Measurements from ENCODE around the gene DPP6. TPM values are rescaled to one million over a fixed set of nuclear protein-coding genes. Genes with fewer than 3 reads are reported as not detected.

Gene DPP6
- total RNA-seq, 2 experiments from 2014 or later = not detected

DNA sequence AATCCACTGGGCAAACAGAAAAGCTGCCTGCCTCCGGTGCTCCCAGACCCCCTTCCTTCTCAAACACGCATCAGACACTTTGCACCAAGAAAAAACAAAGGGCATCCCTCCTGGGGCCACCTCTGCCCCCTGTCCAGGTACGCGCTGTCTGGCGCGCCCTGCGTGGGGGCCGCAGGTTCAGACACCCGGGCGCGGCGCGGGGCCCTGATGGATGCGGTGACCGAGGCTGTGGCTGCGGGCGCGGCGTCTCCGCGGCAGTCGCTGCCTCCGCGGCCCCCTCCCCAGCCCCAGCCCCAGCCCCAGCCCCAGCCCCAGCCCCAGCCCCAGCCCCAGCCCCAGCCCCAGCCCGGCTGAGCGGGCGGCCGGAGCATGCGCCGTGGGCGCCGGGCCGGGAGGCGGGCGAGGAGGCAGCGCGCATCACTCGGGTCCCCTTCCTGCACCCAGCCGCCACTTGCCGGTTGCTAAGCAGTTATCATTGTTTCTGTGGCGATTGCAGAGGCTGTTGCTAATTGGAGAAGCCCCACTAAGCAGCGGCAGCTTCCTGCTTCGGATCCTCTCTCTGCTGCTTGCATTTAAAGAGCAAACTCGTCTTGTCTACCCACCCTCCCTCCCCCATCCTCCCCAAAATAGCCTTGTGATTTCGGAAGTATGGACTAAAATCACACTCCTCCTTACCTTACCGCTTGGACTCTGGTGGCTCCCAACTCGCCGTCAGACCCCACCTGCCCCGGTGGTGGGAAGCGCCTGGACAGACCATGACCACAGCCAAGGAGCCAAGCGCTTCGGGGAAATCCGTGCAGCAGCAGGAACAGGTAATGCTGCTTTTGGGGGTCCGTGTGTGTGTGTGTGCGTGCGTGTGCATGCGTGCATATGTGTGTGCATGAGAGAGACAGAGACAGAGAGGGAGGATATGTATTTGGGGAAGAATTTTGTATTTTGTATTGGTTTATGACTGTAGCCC lies 252.8 kb downstream of the DPP6 start:
- Mint-ChIP-seq H3K27ac (no peak overlapping the region), H3K36me3 (no peaks in the 10 kb centered on the region), H3K9me3 (no peaks in the 10 kb centered on the region), H3K27me3 (peaks cover 4% of the 10 kb centered on the region), H3K4me3 (no peak overlapping the region), H3K4me1 (ENCODE audit: low read depth) (no peaks in the 10 kb centered on the region)
- ChIA-PET POLR2A (no interaction called here), CTCF (no interaction called here)
- DNase-seq = no peak
- intact Hi-C loops (cut with micrococcal nuclease) = no loop called here

DNA sequence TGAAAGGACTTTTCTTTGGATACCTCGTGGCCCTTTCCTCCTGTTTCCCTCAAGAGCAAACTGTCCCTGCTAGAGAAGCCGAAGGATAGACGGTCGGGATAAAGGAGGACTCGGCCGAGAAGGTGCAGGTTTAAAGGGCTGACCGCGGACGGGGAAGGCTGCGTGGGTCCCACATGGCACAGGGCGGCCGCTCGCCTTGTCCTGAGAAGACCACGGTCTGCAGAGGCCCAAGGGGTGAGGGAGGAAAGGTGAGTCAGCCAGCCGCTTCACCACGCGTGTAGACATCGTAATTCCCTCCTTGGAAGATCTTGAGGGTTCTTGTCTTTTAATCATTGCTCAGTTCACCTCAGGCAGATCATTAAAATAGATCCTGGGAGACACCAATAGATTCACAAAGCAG lies 253.8 kb downstream of the DPP6 start:
- H3K36me3 Mint-ChIP-seq = no peaks in the 10 kb centered on the region
- intact Hi-C loops (cut with micrococcal nuclease) = no loop called here

DNA sequence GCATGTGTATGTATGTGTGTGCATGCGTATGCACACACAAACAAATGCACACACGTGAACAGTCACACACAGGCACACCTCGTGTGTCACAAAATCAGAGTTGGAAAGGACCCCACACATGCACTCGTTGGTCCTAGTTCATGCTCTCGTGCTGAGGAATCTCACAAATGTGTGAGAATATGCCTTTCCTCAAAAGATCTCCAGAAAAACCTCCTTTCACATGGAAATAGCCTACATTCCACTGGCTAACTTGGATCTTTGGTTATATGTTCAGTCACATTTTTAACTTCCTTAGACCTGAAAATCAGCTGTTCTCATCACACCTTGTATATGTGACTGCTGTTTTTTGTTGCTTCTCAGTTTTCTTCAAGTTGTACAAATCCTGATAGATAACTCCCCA lies 256.7 kb downstream of the DPP6 start:
- intact Hi-C loops (cut with micrococcal nuclease) = no loop called here
- no peak overlapping the region for H3K27ac Mint-ChIP-seq
- DNase-seq = no peak
- no peak overlapping the region for H3K4me3 Mint-ChIP-seq
- peaks cover 3% of the 10 kb centered on the region for H3K9me3 Mint-ChIP-seq
- no peaks in the 10 kb centered on the region for H3K4me1 Mint-ChIP-seq (ENCODE audit: low read depth)
- peaks cover 4% of the 10 kb centered on the region for H3K27me3 Mint-ChIP-seq
- no peaks in the 10 kb centered on the region for H3K36me3 Mint-ChIP-seq
- POLR2A ChIA-PET = no interaction called here
- CTCF ChIA-PET = no interaction called here

More for the DNA sequence above, 253.8 kb downstream of the DPP6 start:
- Mint-ChIP-seq H3K4me1 (ENCODE audit: low read depth) (no peaks in the 10 kb centered on the region), H3K27ac (no peak overlapping the region), H3K27me3 (peaks cover 4% of the 10 kb centered on the region), H3K4me3 (no peak overlapping the region), H3K9me3 (peaks cover 3% of the 10 kb centered on the region)
- CTCF ChIA-PET = no interaction called here
- POLR2A ChIA-PET = no interaction called here
- no peak for DNase-seq

DNA sequence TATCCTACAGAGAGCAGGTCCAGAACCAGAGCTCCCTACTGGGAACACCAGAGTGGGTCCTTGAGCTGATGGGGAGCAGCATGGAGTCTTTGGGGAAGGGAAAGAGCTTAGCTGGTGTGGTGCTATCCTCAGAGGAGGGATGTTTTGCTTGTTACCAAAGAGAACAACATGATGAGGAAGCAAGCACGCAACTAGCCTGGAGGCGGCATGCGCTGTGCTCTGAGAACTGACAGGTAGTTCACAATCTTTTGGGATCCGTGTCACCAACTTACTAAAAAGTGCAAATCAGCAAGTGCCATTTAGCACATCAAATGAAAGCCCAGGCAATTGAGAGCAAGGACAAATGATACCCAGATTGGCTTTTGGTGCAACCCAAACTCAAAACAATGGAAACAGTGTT lies 257.9 kb downstream of the DPP6 start:
- no peak overlapping the region for H3K4me3 Mint-ChIP-seq
- CTCF ChIA-PET = no interaction called here
- H3K27me3 Mint-ChIP-seq = peaks cover 2% of the 10 kb centered on the region
- H3K9me3 Mint-ChIP-seq = peaks cover 3% of the 10 kb centered on the region
- intact Hi-C loops (cut with micrococcal nuclease) = no loop called here
- H3K36me3 Mint-ChIP-seq = no peaks in the 10 kb centered on the region
- POLR2A ChIA-PET = no interaction called here
- no peaks in the 10 kb centered on the region for H3K4me1 Mint-ChIP-seq (ENCODE audit: low read depth)
- no peak for DNase-seq
- H3K27ac Mint-ChIP-seq = no peak overlapping the region

DNA sequence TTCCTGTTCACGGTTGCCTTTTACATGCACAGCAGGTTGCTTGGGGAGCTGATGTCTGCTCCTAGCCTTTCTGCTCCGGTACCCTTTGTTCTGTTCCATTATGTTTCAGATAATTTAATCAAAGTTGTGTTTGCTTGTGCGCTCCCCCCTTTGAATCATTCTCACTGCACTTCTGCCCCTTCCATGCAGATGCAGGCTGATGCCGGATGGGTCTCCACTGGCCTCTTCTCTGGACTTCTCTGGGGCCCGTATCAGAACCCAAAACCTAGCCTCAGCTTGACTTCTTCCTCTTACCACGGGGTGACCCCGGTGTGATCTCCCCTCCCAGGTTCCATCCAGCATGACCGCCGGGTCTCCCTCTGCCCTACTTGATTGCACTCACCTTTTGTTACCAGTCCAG lies 272.0 kb downstream of the DPP6 start:
- peaks cover 9% of the 10 kb centered on the region for H3K9me3 Mint-ChIP-seq
- H3K4me3 Mint-ChIP-seq = no peak overlapping the region
- POLR2A ChIA-PET = no interaction called here
- CTCF ChIA-PET = no interaction called here
- DNase-seq = no peak
- intact Hi-C loops (cut with micrococcal nuclease) = no loop called here
- H3K4me1 Mint-ChIP-seq (ENCODE audit: low read depth) = no peaks in the 10 kb centered on the region
- no peak overlapping the region for H3K27ac Mint-ChIP-seq
- no peaks in the 10 kb centered on the region for H3K36me3 Mint-ChIP-seq
- H3K27me3 Mint-ChIP-seq = no peaks in the 10 kb centered on the region

DNA sequence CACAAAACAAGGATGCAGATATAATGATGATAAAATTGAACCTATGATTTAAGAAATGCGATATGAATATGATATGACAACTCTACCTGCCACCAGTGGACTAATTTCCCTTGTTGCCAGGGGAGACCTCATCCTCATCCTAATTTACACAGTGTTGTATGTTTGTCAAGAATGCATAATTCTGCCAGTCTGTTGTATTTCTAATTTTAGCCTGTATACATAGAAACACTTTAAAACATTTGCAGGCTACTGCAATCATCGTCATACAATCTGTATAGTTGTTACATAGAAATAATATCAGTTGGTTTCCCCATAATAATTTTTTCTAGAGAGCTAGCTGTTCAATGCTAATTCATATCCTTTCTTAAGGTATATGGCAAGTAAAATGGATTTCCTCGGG lies 274.2 kb downstream of the DPP6 start:
- H3K27me3 Mint-ChIP-seq = no peaks in the 10 kb centered on the region
- H3K36me3 Mint-ChIP-seq = no peaks in the 10 kb centered on the region
- peaks cover 15% of the 10 kb centered on the region for H3K9me3 Mint-ChIP-seq
- ChIA-PET CTCF (no interaction called here), POLR2A (no interaction called here)
- H3K27ac Mint-ChIP-seq = no peak overlapping the region
- no peak for DNase-seq
- no peaks in the 10 kb centered on the region for H3K4me1 Mint-ChIP-seq (ENCODE audit: low read depth)
- intact Hi-C loops (cut with micrococcal nuclease) = no loop called here
- H3K4me3 Mint-ChIP-seq = no peak overlapping the region

DNA sequence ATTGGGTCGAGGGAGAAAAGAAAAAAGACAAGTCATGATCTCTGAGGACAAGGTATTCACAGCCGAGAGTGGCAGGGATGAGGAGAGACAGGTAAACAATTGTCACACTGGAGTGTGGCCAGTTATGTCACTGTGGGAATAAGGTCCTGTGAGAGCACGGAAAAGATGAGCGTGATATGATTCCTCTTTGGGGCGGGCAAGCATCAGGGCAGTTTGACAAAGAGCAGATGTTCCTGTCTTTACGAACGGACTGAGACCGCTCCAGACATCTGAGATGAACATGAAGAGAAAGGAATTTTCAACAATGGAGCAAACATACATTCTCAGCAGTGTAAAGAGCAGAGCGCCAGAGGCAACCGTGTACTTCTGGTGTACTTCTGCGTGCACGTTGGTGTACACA lies 278.1 kb downstream of the DPP6 start:
- ChIA-PET CTCF (no interaction called here), POLR2A (no interaction called here)
- H3K4me1 Mint-ChIP-seq (ENCODE audit: low read depth) = no peaks in the 10 kb centered on the region
- H3K36me3 Mint-ChIP-seq = no peaks in the 10 kb centered on the region
- no peak overlapping the region for H3K4me3 Mint-ChIP-seq
- intact Hi-C loops (cut with micrococcal nuclease) = no loop called here
- H3K27ac Mint-ChIP-seq = no peak overlapping the region
- H3K27me3 Mint-ChIP-seq = no peaks in the 10 kb centered on the region
- peaks cover 7% of the 10 kb centered on the region for H3K9me3 Mint-ChIP-seq
- no peak for DNase-seq

DNA sequence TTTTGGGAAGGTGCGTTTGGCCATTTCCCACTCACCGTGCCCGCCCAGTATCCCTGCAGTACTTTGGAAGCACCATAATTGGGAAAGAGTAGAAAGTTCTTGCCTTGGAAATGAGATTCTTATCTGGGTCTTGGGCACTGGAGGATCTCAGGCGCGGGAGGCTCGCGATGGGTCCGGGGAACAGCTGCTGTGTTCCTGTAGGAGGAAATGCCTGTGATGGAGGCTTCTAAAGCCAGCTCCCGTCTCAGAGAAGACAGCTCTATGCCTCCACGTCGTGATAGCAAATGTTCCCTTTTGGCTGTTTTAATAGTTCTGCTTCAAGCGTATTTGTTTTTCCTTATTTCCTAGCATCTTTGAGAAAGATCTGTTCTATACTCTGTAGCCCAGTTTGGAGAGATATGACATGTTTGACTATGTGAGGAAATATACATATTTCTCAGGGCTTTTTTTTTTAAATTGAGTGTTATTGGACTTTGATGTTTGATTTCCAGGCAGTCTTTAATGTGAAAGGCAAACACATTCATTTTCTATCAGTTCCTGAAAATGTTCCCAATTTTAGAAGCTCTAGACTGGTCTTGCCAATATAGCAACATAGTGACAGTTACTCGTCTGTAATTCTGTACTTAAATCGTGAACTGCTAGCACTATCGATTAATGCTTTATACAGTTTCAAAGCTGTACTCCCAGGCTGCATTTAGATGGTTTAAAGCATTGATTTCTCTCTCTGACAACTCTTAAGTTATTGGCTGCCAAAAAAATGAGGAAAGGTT lies 280.8 kb downstream of the DPP6 start:
- Mint-ChIP-seq H3K9me3 (peaks cover 7% of the 10 kb centered on the region), H3K27me3 (no peaks in the 10 kb centered on the region), H3K36me3 (no peaks in the 10 kb centered on the region), H3K4me3 (no peak overlapping the region), H3K27ac (no peak overlapping the region), H3K4me1 (ENCODE audit: low read depth) (no peaks in the 10 kb centered on the region)
- ChIA-PET POLR2A (no interaction called here), CTCF (no interaction called here)
- no peak for DNase-seq
- intact Hi-C loops (cut with micrococcal nuclease) = no loop called here

DNA sequence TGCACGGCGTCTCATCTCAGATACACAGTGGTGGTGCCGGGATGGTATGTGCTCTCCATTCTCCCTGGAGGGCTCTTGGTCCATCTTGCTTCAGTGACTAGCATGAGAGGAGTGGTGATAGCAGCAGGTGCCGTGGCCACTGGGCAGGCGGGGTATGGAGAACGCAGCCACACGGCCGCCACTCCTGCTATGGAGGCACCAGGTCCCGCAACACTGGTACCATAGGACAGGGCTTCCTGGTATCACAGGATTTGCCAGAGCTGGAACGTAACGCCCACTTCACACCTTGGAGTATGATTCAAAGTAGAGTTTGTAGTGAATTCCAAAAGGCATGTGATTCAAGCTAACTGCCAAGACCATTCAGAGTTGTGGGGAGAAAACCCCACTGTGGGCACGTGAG lies 284.1 kb downstream of the DPP6 start:
- H3K9me3 Mint-ChIP-seq = no peaks in the 10 kb centered on the region
- POLR2A ChIA-PET = no interaction called here

DNA sequence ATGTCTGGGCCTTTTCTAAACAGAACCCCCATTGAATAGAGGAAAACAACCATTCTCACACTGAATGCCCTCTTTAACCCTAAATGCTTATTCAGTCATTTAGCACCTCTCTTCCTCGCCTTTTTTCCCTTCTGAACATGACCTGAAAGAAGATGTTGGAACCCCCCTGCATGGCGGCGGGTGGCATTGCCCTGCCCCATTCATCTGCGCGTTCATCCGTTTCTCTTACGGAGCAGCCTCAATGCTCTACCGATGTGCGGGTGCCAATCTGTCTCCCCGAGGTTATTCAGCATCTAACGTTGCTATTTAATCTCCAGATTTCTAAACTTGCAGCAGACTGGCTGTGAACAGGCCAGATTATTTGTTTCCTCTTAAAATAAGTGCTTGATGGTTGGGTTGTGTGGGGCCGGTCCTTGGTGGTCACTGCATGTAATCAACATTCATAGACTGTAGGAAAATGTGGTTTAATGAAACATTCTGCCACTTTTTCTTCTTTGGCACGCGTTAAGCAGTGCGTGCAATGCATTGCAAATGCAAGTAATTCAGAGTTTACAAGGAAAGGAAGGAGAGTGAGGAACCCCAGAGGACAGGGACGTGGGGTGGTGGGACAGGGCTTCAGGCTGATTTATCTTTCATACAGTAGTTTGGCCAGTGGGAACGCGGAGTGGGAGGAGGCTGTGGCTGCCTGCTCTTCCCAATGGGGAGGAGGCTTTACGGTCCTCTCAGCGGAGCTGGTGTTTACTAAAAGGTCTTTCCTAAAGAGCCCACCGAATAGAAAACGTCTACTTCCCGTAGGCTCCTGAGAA lies 286.7 kb downstream of the DPP6 start:
- DNase-seq = no peak
- Mint-ChIP-seq H3K9me3 (no peaks in the 10 kb centered on the region), H3K27ac (no peak overlapping the region), H3K27me3 (no peaks in the 10 kb centered on the region), H3K4me1 (ENCODE audit: low read depth) (no peaks in the 10 kb centered on the region), H3K36me3 (no peaks in the 10 kb centered on the region), H3K4me3 (no peak overlapping the region)
- ChIA-PET POLR2A (no interaction called here), CTCF (no interaction called here)
- intact Hi-C loops (cut with micrococcal nuclease) = no loop called here

More for the DNA sequence above, 284.1 kb downstream of the DPP6 start:
- Mint-ChIP-seq H3K4me3 (no peak overlapping the region), H3K27ac (no peak overlapping the region), H3K36me3 (no peaks in the 10 kb centered on the region), H3K4me1 (ENCODE audit: low read depth) (no peaks in the 10 kb centered on the region), H3K27me3 (no peaks in the 10 kb centered on the region)
- no peak for DNase-seq
- intact Hi-C loops (cut with micrococcal nuclease) = no loop called here
- CTCF ChIA-PET = no interaction called here

DNA sequence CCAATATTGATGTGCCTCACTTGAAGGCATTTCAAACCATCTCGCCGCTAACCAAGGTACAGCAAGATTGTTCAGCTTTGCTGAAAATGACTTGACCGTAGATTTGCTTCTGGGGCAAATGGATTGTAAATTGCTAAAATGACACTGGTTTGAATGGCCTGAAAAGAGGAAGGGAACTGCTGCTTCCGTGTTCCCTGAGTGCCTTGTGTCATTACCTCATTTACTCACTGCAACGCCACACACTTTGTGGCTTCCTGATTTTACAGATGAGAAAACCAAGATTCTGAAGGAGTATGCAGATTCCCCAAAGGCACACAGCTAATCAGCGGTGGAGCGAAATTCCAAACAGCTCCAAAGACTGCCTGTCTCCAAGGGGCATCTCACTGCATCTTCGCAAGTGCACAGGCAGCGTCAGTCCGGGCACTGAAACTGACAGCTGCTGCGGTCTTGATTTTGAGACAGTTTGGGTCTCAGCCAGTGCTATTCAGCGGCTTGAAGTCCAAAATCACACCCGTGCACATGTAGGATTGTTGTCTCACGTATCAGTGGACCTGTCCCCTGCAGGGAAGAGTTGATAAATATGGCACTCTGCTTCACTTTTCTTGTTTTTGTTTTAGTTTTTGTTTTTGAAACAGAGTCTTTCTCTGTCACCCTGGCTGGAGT lies 290.9 kb downstream of the DPP6 start:
- CTCF ChIA-PET = no interaction called here
- no peaks in the 10 kb centered on the region for H3K9me3 Mint-ChIP-seq
- H3K27ac Mint-ChIP-seq = no peak overlapping the region
- no peak for DNase-seq
- no peaks in the 10 kb centered on the region for H3K27me3 Mint-ChIP-seq
- no peaks in the 10 kb centered on the region for H3K4me1 Mint-ChIP-seq (ENCODE audit: low read depth)
- intact Hi-C loops (cut with micrococcal nuclease) = no loop called here
- H3K4me3 Mint-ChIP-seq = no peak overlapping the region
- no peaks in the 10 kb centered on the region for H3K36me3 Mint-ChIP-seq
- POLR2A ChIA-PET = no interaction called here

DNA sequence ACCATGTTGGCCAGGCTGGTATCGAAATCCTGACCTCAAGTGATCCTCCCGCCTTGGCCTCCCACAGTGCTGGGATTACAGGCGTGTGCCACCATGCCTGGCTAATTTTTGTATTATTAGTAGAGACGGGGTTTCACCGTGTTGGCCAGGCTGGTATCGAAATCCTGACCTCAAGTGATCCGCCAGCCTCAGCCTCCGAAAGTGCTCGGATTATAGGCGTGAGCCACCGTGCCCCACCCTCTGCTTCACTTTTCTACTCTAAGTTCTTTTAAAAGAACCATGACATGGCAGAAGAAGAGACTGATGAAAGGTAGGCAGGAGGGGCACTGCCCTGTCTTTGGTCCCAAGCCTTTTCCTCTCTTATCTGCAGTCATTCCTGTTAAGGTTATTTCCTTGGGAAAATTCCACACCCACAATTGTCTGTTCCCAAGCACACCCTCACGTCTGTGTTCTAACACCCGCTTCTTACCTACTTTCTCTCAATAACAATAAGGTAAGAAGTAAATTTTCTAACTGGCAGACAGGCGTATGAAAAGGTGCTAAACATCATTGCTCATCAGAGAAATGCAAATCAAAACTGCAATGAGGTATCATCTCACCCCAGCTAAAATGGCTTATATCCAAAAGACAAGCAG lies 291.7 kb downstream of the DPP6 start:
- Mint-ChIP-seq H3K27ac (no peak overlapping the region), H3K36me3 (no peaks in the 10 kb centered on the region), H3K4me3 (no peak overlapping the region), H3K4me1 (ENCODE audit: low read depth) (no peaks in the 10 kb centered on the region), H3K27me3 (no peaks in the 10 kb centered on the region), H3K9me3 (no peaks in the 10 kb centered on the region)
- no peak for DNase-seq
- POLR2A ChIA-PET = no interaction called here
- CTCF ChIA-PET = no interaction called here
- intact Hi-C loops (cut with micrococcal nuclease) = no loop called here
